Measurements from ENCODE around the gene CES2. TPM values are rescaled to one million over a fixed set of nuclear protein-coding genes. Genes with fewer than 3 reads are reported as not detected.

Gene CES2
- polyA plus RNA-seq, 4 donors = 221 to 337 (median 294) TPM

DNA sequence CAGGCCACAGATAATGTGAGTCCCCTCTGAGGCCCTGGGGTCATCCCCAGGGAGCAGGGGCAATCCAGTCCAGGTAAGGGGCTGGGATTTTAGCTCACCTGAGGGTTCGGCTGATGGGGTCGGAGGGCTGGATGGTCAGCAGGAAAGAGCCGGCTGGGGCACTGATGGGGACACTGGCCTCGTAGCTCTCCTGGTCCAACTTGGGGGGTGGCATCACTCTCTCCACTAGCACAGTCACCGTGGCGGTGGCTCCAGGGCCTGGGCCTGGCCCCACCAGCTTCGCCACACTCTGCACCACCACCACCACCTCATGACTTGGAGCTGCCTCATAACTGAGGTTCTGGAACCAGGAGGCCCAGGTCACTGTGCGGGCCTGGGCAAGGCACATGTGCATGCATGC is 23.5 kb upstream of the CES2 start:
- WGBS, 3 donors = 86 to 96% (median 95%) methylated on average over 8 of the region's 8 CpGs
- H3K36me3 ChIP-seq (ENCODE audit: control insufficient read depth in 3 of 3, insufficient read depth in 2 of 3, low read depth in 1 of 3, low read length in 3 of 3) = peaks cover 0 to 2% (median 0%) of the 10 kb centered on the region in 3 donors
- H3K9me3 ChIP-seq (ENCODE audit: control insufficient read depth in 2 of 2, insufficient read depth in 1 of 2, low read depth in 1 of 2, low read length in 1 of 2) = no peaks in the 10 kb centered on the region
- DNase-seq (no peak), FAIRE-seq (no peak)
- peaks cover 0 to 9% (median 0%) of the 10 kb centered on the region in 3 donors for H3K4me1 ChIP-seq (ENCODE audit: control insufficient read depth in 3 of 3, insufficient read depth in 2 of 3, low read depth in 1 of 3, low read length in 2 of 3)
- H3K27ac ChIP-seq (ENCODE audit: low read depth in 1 of 3, low read length in 2 of 3) = no peak overlapping the region
- no peaks in the 10 kb centered on the region for H3K27me3 ChIP-seq (ENCODE audit: control insufficient read depth in 3 of 3, insufficient read depth in 3 of 3, low read length in 3 of 3)
- H3K4me3 ChIP-seq (ENCODE audit: low read depth in 1 of 3, low read length in 3 of 3) = no peak overlapping the region

DNA sequence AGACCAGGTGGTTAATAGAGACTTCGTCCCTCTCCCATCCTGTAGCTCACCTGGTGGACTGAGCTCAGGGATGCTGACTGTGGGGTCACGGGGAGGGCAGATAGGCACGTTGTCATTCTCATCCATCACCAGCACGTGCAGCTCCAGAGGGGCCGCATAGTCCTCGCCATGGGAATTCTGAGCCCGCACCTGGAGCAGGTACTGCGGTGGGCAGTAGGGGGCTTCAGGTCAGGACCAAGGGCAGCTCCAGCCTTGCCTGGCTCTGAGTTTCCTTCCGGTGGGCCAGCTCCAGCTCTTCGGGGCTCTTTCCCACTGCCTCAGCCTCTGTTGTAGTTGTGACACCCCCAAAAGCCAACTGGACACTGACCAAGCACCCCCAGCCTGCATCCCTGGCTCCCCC is 22.2 kb upstream of the CES2 start:
- no peak overlapping the region for H3K4me3 ChIP-seq (ENCODE audit: low read depth in 1 of 3, low read length in 3 of 3)
- H3K4me1 ChIP-seq (ENCODE audit: control insufficient read depth in 3 of 3, insufficient read depth in 2 of 3, low read depth in 1 of 3, low read length in 2 of 3) = peaks cover 0 to 3% (median under 1%) of the 10 kb centered on the region in 3 donors
- WGBS, 3 donors = 53 to 75% (median 69%) methylated on average over 10 of the region's 10 CpGs
- peaks cover 0 to 2% (median 0%) of the 10 kb centered on the region in 3 donors for H3K36me3 ChIP-seq (ENCODE audit: control insufficient read depth in 3 of 3, insufficient read depth in 2 of 3, low read depth in 1 of 3, low read length in 3 of 3)
- no peak for FAIRE-seq
- DNase-seq = no peak
- H3K27ac ChIP-seq (ENCODE audit: low read depth in 1 of 3, low read length in 2 of 3) = no peak overlapping the region
- H3K9me3 ChIP-seq (ENCODE audit: control insufficient read depth in 2 of 2, insufficient read depth in 1 of 2, low read depth in 1 of 2, low read length in 1 of 2) = no peaks in the 10 kb centered on the region
- H3K27me3 ChIP-seq (ENCODE audit: control insufficient read depth in 3 of 3, insufficient read depth in 3 of 3, low read length in 3 of 3) = no peaks in the 10 kb centered on the region

DNA sequence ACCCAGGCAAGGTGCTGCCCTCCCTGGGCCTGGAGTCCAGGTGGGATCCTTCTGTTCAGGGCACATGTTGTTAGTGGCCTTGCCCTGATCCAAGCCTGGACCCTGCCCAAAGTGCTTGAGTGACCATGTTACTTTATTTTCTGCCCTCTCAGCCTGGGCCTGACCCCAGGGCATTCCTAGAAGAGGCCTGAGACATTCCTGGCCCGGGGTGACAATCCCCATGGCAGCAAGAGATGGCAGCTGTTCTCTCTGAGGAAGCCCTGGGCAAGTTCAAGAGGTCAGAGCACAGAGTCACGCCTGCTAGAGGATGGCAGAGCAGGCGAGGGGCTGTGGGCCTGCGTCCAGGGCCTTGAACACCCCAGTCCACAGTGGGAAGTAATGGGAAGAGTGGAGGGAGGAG is 21.6 kb upstream of the CES2 start:
- 69 to 81% (median 76%) methylated on average over 4 of the region's 4 CpGs for WGBS, 3 donors
- Histone ChIP-seq H3K36me3 (ENCODE audit: control insufficient read depth in 3 of 3, insufficient read depth in 2 of 3, low read depth in 1 of 3, low read length in 3 of 3) (peaks cover 0 to 2% (median 0%) of the 10 kb centered on the region in 3 donors), H3K4me1 (ENCODE audit: control insufficient read depth in 3 of 3, insufficient read depth in 2 of 3, low read depth in 1 of 3, low read length in 2 of 3) (peaks cover 0 to 6% (median 4%) of the 10 kb centered on the region in 3 donors), H3K27me3 (ENCODE audit: control insufficient read depth in 3 of 3, insufficient read depth in 3 of 3, low read length in 3 of 3) (no peaks in the 10 kb centered on the region), H3K9me3 (ENCODE audit: control insufficient read depth in 2 of 2, insufficient read depth in 1 of 2, low read depth in 1 of 2, low read length in 1 of 2) (no peaks in the 10 kb centered on the region), H3K4me3 (ENCODE audit: low read depth in 1 of 3, low read length in 3 of 3) (no peak overlapping the region), H3K27ac (ENCODE audit: low read depth in 1 of 3, low read length in 2 of 3) (no peak overlapping the region)
- FAIRE-seq = no peak
- no peak for DNase-seq

DNA sequence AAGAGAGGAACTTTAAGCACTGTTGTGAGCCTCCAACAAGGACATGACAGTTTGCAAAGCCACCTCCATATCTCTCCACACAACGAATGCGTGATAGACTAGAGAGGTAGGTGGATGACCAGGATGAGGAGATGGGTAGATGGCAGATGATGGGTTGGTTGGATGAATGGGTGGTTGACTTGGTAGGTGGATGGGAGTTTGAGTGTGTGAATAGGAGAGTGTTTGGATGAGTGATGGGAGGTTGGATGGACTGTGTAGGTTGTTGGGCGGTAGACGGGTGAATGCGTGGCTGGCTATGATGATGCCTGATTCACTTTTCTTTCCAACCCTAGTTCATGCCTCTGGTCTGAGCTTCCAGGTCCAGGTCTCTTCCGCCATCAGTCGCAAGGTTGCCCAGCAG is 20.8 kb upstream of the CES2 start:
- Histone ChIP-seq H3K27me3 (ENCODE audit: control insufficient read depth in 3 of 3, insufficient read depth in 3 of 3, low read length in 3 of 3) (peaks cover 0 to 2% (median 0%) of the 10 kb centered on the region in 3 donors), H3K27ac (ENCODE audit: low read depth in 1 of 3, low read length in 2 of 3) (no peak overlapping the region), H3K4me3 (ENCODE audit: low read depth in 1 of 3, low read length in 3 of 3) (no peak overlapping the region), H3K36me3 (ENCODE audit: control insufficient read depth in 3 of 3, insufficient read depth in 2 of 3, low read depth in 1 of 3, low read length in 3 of 3) (peaks cover 0 to 2% (median 0%) of the 10 kb centered on the region in 3 donors), H3K4me1 (ENCODE audit: control insufficient read depth in 3 of 3, insufficient read depth in 2 of 3, low read depth in 1 of 3, low read length in 2 of 3) (peaks cover 0 to 15% (median 4%) of the 10 kb centered on the region in 3 donors), H3K9me3 (ENCODE audit: control insufficient read depth in 2 of 2, insufficient read depth in 1 of 2, low read depth in 1 of 2, low read length in 1 of 2) (no peaks in the 10 kb centered on the region)
- no peak for FAIRE-seq
- 97 to 98% (median 97%) methylated on average over 7 of the region's 7 CpGs for WGBS, 3 donors
- no peak for DNase-seq

DNA sequence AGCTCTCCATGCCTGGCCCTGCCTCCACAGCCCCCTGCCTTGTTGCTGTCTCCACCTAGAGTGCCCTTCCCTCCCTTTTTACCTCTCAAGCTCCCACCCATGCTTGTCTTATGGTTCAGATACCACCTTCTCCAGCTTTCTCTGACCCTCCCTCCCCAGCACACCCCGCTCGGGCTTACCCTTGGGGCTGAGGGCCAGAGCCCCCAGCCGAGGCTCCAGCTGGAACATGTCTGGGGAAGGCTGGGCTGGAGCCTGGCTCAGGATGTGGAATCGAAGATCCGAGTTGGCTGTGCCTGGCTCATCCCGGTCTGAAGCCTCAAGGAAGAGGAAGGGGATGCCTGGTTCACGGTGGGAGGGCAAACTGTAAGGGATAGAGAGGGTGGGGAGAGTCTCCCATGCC is 20.3 kb upstream of the CES2 start:
- DNase-seq (no peak), FAIRE-seq (no peak)
- Histone ChIP-seq H3K4me3 (ENCODE audit: low read depth in 1 of 3, low read length in 3 of 3) (no peak overlapping the region), H3K4me1 (ENCODE audit: control insufficient read depth in 3 of 3, insufficient read depth in 2 of 3, low read depth in 1 of 3, low read length in 2 of 3) (peaks cover 0 to 19% (median 4%) of the 10 kb centered on the region in 3 donors), H3K27me3 (ENCODE audit: control insufficient read depth in 3 of 3, insufficient read depth in 3 of 3, low read length in 3 of 3) (peaks cover 0 to 2% (median 0%) of the 10 kb centered on the region in 3 donors), H3K27ac (ENCODE audit: low read depth in 1 of 3, low read length in 2 of 3) (no peak overlapping the region), H3K36me3 (ENCODE audit: control insufficient read depth in 3 of 3, insufficient read depth in 2 of 3, low read depth in 1 of 3, low read length in 3 of 3) (peaks cover 0 to 2% (median 0%) of the 10 kb centered on the region in 3 donors), H3K9me3 (ENCODE audit: control insufficient read depth in 2 of 2, insufficient read depth in 1 of 2, low read depth in 1 of 2, low read length in 1 of 2) (no peaks in the 10 kb centered on the region)
- 60 to 89% (median 74%) methylated on average over 7 of the region's 7 CpGs for WGBS, 3 donors

DNA sequence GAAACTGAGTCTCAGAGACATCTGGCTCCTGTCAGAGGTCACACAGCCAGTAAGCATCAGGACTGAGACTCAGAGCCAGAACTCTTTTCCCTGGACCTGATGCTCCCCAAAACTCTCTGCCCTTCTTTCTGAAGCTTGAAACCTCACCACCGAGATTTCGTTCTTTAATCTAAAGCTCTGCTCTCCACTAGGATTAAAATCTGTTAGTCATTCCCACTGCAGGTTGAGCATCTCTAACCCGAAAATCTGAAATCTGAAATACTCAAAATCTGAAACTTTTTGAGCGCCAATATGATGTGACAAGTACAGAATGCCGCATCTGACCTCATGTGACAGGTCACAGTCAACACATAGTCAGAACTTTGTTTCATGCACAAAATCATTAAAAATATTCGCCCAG is 18.8 kb upstream of the CES2 start:
- H3K36me3 ChIP-seq (ENCODE audit: control insufficient read depth in 3 of 3, insufficient read depth in 2 of 3, low read depth in 1 of 3, low read length in 3 of 3) = peaks cover 0 to 2% (median 0%) of the 10 kb centered on the region in 3 donors
- H3K27me3 ChIP-seq (ENCODE audit: control insufficient read depth in 3 of 3, insufficient read depth in 3 of 3, low read length in 3 of 3) = peaks cover 0 to 2% (median 0%) of the 10 kb centered on the region in 3 donors
- H3K4me3 ChIP-seq (ENCODE audit: low read depth in 1 of 3, low read length in 3 of 3) = no peak overlapping the region
- DNase-seq (no peak), FAIRE-seq (no peak)
- no peak overlapping the region for H3K27ac ChIP-seq (ENCODE audit: low read depth in 1 of 3, low read length in 2 of 3)
- peaks cover 0 to 22% (median 4%) of the 10 kb centered on the region in 3 donors for H3K4me1 ChIP-seq (ENCODE audit: control insufficient read depth in 3 of 3, insufficient read depth in 2 of 3, low read depth in 1 of 3, low read length in 2 of 3)
- H3K9me3 ChIP-seq (ENCODE audit: control insufficient read depth in 2 of 2, insufficient read depth in 1 of 2, low read depth in 1 of 2, low read length in 1 of 2) = no peaks in the 10 kb centered on the region
- WGBS, 3 donors = 86 to 91% (median 88%) methylated on average over 6 of the region's 6 CpGs

DNA sequence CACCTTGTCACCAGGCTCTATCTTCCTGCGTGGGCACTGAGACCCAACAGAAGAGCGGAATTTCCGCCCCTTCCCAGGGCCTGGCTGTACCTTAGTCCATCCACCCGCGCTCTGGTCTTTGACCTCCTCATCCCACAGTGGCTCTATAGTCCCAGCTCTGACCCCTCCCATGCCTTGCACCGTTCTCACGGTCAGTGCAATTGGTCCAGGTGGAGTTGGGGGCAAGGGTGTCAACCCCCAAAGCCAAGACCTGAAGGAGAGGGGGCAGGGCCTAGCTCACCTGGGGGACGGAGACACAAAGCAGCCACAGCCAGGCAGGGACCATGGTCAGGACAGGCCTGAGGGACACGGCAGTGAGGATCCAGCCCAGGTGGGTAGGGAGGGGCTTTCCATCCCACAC is 17.6 kb upstream of the CES2 start:
- no peak for DNase-seq
- no peak for FAIRE-seq

DNA sequence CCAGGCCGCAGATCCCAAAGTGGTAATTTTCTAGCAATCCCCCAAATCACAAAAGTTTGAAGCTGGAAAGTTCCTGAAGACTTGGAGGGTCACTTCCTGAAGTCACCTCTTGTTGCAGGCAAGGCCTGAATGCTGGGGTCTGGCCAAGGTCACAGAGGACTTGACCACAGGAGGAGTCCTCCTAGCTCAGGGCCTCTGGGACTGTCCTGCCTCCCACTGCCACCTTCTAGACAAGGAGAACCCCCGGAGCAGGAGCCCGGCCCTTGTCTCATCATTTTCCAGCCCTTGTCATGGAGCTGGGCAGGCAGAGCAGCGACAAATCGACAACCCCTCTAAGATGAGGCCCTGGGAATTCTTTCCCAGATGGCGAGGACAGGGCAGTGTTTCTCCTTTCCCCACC is 17.0 kb upstream of the CES2 start:
- FAIRE-seq = no peak
- peaks cover 0 to 25% (median 4%) of the 10 kb centered on the region in 3 donors for H3K4me1 ChIP-seq (ENCODE audit: control insufficient read depth in 3 of 3, insufficient read depth in 2 of 3, low read depth in 1 of 3, low read length in 2 of 3)
- no peaks in the 10 kb centered on the region for H3K36me3 ChIP-seq (ENCODE audit: control insufficient read depth in 3 of 3, insufficient read depth in 2 of 3, low read depth in 1 of 3, low read length in 3 of 3)
- H3K4me3 ChIP-seq (ENCODE audit: low read depth in 1 of 3, low read length in 3 of 3) = no peak overlapping the region
- DNase-seq = no peak
- WGBS, 3 donors = 81 to 91% (median 87%) methylated on average over 6 of the region's 6 CpGs
- H3K27me3 ChIP-seq (ENCODE audit: control insufficient read depth in 3 of 3, insufficient read depth in 3 of 3, low read length in 3 of 3) = peaks cover 0 to 2% (median 0%) of the 10 kb centered on the region in 3 donors
- peak overlapping the region in 1 of 3 donors; percentile 25 for H3K27ac ChIP-seq (ENCODE audit: low read depth in 1 of 3, low read length in 2 of 3)
- no peaks in the 10 kb centered on the region for H3K9me3 ChIP-seq (ENCODE audit: control insufficient read depth in 2 of 2, insufficient read depth in 1 of 2, low read depth in 1 of 2, low read length in 1 of 2)

More for the DNA sequence above, 17.6 kb upstream of the CES2 start:
- Histone ChIP-seq H3K4me3 (ENCODE audit: low read depth in 1 of 3, low read length in 3 of 3) (no peak overlapping the region), H3K9me3 (ENCODE audit: control insufficient read depth in 2 of 2, insufficient read depth in 1 of 2, low read depth in 1 of 2, low read length in 1 of 2) (no peaks in the 10 kb centered on the region), H3K27me3 (ENCODE audit: control insufficient read depth in 3 of 3, insufficient read depth in 3 of 3, low read length in 3 of 3) (peaks cover 0 to 2% (median 0%) of the 10 kb centered on the region in 3 donors), H3K27ac (ENCODE audit: low read depth in 1 of 3, low read length in 2 of 3) (no peak overlapping the region), H3K4me1 (ENCODE audit: control insufficient read depth in 3 of 3, insufficient read depth in 2 of 3, low read depth in 1 of 3, low read length in 2 of 3) (peaks cover 0 to 25% (median 4%) of the 10 kb centered on the region in 3 donors), H3K36me3 (ENCODE audit: control insufficient read depth in 3 of 3, insufficient read depth in 2 of 3, low read depth in 1 of 3, low read length in 3 of 3) (no peaks in the 10 kb centered on the region)
- WGBS, 3 donors = 58 to 79% (median 60%) methylated on average over 9 of the region's 9 CpGs

Measured in small intestine (tissue), 7 donors.